HFF-Myc (cell line): Measurements from ENCODE around the gene PRKG1.

Source experiments
- DNase-seq: peaks from one replicate; pipeline ENCODE4 v3.0.0-alpha.2; 2011; ENCODE audit warnings: low read depth; ENCODE audit errors: extremely low read depth
- H3K4me3 ChIP-seq: replicated peaks from 2 replicates; pipeline ENCODE4 v1.5.1; 2011; ENCODE audit warnings: low read depth, mild to moderate bottlenecking, control low read depth, low read length
- CTCF ChIP-seq: IDR thresholded peaks from 2 replicates; pipeline ENCODE4 v1.5.1; 2012; ENCODE audit warnings: mild to moderate bottlenecking, low read depth, low read length, control low read depth; ENCODE audit errors: missing control alignments

PRKG1 gene

GRCh38 chr10:52318822-52319464 lies 1244.7 kb downstream of the PRKG1 start:
- H3K4me3 ChIP-seq = no peak overlapping the region
- TF ChIP-seq CTCF = no peak
- DNase-seq = peak; percentile 90

- no peak for TF ChIP-seq CTCF
- no peak overlapping the region for H3K4me3 ChIP-seq
- DNase-seq = no peak
Observed at GRCh38 chr10:52319926-52320325, 1245.6 kb downstream of the PRKG1 start.

GRCh38 chr10:52322323-52322722 lies 1248.0 kb downstream of the PRKG1 start:
- H3K4me3 ChIP-seq = no peak overlapping the region
- DNase-seq = no peak
- TF ChIP-seq CTCF = no peak

- no peak overlapping the region for H3K4me3 ChIP-seq
- no peak for TF ChIP-seq CTCF
- no peak for DNase-seq
Observed at GRCh38 chr10:52322936-52323335, 1248.6 kb downstream of the PRKG1 start.

- no peak for TF ChIP-seq CTCF
- no peak overlapping the region for H3K4me3 ChIP-seq
- no peak for DNase-seq
Observed at GRCh38 chr10:52326382-52326781, 1252.1 kb downstream of the PRKG1 start.

- no peak for TF ChIP-seq CTCF
- no peak for DNase-seq
Observed at GRCh38 chr10:52331638-52332364, 1257.5 kb downstream of the PRKG1 start.

More at GRCh38 chr10:52331638-52332364, 1257.5 kb downstream of the PRKG1 start:
- H3K4me3 ChIP-seq = no peak overlapping the region
